Ovary (tissue), 9 donors: ENCODE measurements around the gene ZNF587. TPM values are rescaled to one million over a fixed set of nuclear protein-coding genes. Genes with fewer than 3 reads are reported as not detected.
"Not testable (repeated sequence)": the region's sequence is repeated elsewhere in the genome, so short reads cannot be mapped to it uniquely, and the experiment has no call there.

Experiments
- DNase-seq, 5 donors: peaks; one replicate each; pipeline ENCODE4 v3.0.0-alpha.2; 2019 to 2020
- H3K27ac ChIP-seq, 2 donors: fragments of 200-600 bp; one replicate each; pipeline versions ENCODE4 v1.5.1 to v1.8.0; 2019 to 2022
- H3K27me3 ChIP-seq: fragments of 200-600 bp; one replicate; pipeline ENCODE4 v1.8.0; 2022
- H3K36me3 ChIP-seq: fragments of 200-600 bp; sonication (generic); one replicate; pipeline ENCODE4 v1.5.1; 2019
- H3K4me1 ChIP-seq: one replicate; pipeline ENCODE4 v1.8.1; 2013; ENCODE audit warnings: mild to moderate bottlenecking, moderate library complexity; ENCODE audit not compliant: insufficient read depth
- H3K4me3 ChIP-seq: fragments of 200-600 bp; sonication (generic); one replicate; pipeline ENCODE4 v1.5.1; 2017
- H3K9me3 ChIP-seq, 2 donors: fragments of 200-600 bp in 1 of 2; sonication (generic) in 1 of 2; one replicate each; pipeline versions ENCODE4 v1.5.1 to v1.8.1; 2013 to 2019; ENCODE audit warnings: mild to moderate bottlenecking in 1 of 2, moderate library complexity in 1 of 2
- CTCF ChIP-seq, 3 donors: fragments of 450-650 bp in 2 of 3; fragments of 200-600 bp in 1 of 3; IDR thresholded peaks; one replicate each; pipeline versions ENCODE4 v1.5.1 to v1.8.0; 2016 to 2022; ENCODE audit warnings: antibody characterized with exemption in 3 of 3, mild to moderate bottlenecking in 1 of 3
- EP300 ChIP-seq: sonication (generic); formaldehyde crosslinking; IDR thresholded peaks from one replicate; pipeline ENCODE4 v1.6.1; 2017; ENCODE audit warnings: antibody characterized with exemption
- POLR2A ChIP-seq: fragments of 450-650 bp; IDR thresholded peaks from one replicate; pipeline ENCODE4 v1.6.1; 2017; ENCODE audit warnings: antibody characterized with exemption, mild to moderate bottlenecking, moderate library complexity
- whole genome bisulfite sequencing, 3 donors: extraction: QIAGEN DNeasy Blood & Tissue Kit in 1 of 3; methylation state at CpG; one replicate each; pipeline versions ENCODE4 v1.1.5 to v1.1.7; 2013 to 2017; 5-methylcytosine and 5-hydroxymethylcytosine counted together
- intact Hi-C, 4 donors: fragments of 100-400 bp; cut with DNase I; formaldehyde crosslinking; loops; one replicate each; pipeline versions ENCODE4 v1.11.0 to v1.15.1; 2022 to 2023
- polyA plus RNA-seq, 2 donors: library from polyadenylated mRNA; stranded (reverse); fragments of 200-250 nt in 1 of 2; fragments of 350-450 nt in 1 of 2; fragmentation: Illumina TruSeq in 1 of 2; extraction: RNeasy Lipid Tissue Mini Kit (QIAGEN cat#74804) in 1 of 2; gene quantifications; one replicate each; pipeline ENCODE4 v1.2.3, GENCODE V29; 2013 to 2014
- total RNA-seq, 7 donors: library from RNA; depleted of rRNA in 2 of 7; stranded (reverse); fragments of >200 nt in 2 of 7; fragmentation: NEBNext Ultra II Directional in 3 of 7; extraction: Animal tissue kit (Norgen Biotek cat#: 25700) in 3 of 7; gene quantifications; one replicate each; pipeline versions ENCODE4 v1.1.0 to v1.2.4, GENCODE V29; 2016 to 2023
- donor health status: DM: no; HTN: no; CAD: no; lungs with moderate emphysema.
- donor health status: DM: no; HTN: no; CAD: no.
- donor health status: Bipolar disorder and iron deficiency.
- donor health status: DM: yes; HTN: yes; CAD: no.
- donor health status: DM: no; HTN: no; CAD: no.
- donor health status: DM: yes; HTN: yes; CAD: no.

ZNF587 gene
- total and polyA plus RNA-seq, 9 donors = 12.3 to 41.6 (median 36.8) TPM

- no peak overlapping the region for H3K27ac ChIP-seq
- WGBS, 3 donors = 89 to 91% (median 89%) methylated on average over 6 of the region's 6 CpGs
- H3K27me3 ChIP-seq = no peaks in the 10 kb centered on the region
- no peaks in the 10 kb centered on the region for H3K36me3 ChIP-seq
- DNase-seq = no peak
- H3K4me3 ChIP-seq = no peak overlapping the region
- intact Hi-C loops = no loop called here
- TF ChIP-seq EP300 (no peak), POLR2A (no peak), CTCF (IDR thresholded peaks at IDR 0.05) (no peak)
- no peaks in the 10 kb centered on the region for H3K9me3 ChIP-seq
- peaks cover 6% of the 10 kb centered on the region for H3K4me1 ChIP-seq
Measured at GRCh38 chr19:57825511-57825910, 24.1 kb upstream of the ZNF587 start.

GRCh38 chr19:57829316-57829715 is 20.3 kb upstream of the ZNF587 start:
- Histone ChIP-seq H3K4me1 (peaks cover 6% of the 10 kb centered on the region), H3K9me3 (no peaks in the 10 kb centered on the region), H3K27ac (no peak overlapping the region), H3K36me3 (no peaks in the 10 kb centered on the region), H3K4me3 (no peak overlapping the region), H3K27me3 (no peaks in the 10 kb centered on the region)
- WGBS, 3 donors = 9 to 13% (median 11%) methylated on average over 5 of the region's 5 CpGs
- no peak for DNase-seq
- TF ChIP-seq EP300 = no peak
- no peak for TF ChIP-seq CTCF (IDR thresholded peaks at IDR 0.05)
- TF ChIP-seq POLR2A = no peak
- intact Hi-C loops = no loop called here

- Histone ChIP-seq H3K27ac (peak within 1 kb of the TSS in 1 of 2 donors; percentile 19), H3K4me1 (peaks cover 6% of the 10 kb centered on the region), H3K27me3 (no peaks in the 10 kb centered on the region), H3K4me3 (peak within 1 kb of the TSS; percentile 46), H3K9me3 (no peaks in the 10 kb centered on the region), H3K36me3 (no peaks in the 10 kb centered on the region)
- TF ChIP-seq CTCF (IDR thresholded peaks at IDR 0.05) (peak; percentile 22 to 58 (median 31)), EP300 (no peak), POLR2A (peak; percentile 19)
- intact Hi-C loops = no loop called here
- WGBS, 3 donors = 10 to 18% (median 17%) methylated on average over 22 of the region's 22 CpGs
- DNase-seq = peak; percentile 63 to 80 (median 77)
Measured at GRCh38 chr19:57830071-57830602, 19.5 kb upstream of the ZNF587 start, which contains the start of gene ZNF587B. Gene ZNF587B, plus strand, starts transcription at chr19:57830299. Its CDS starts 230 bp downstream, at chr19:57830529.

- H3K27me3 ChIP-seq, H3K4me3 ChIP-seq, H3K4me1 ChIP-seq, H3K9me3 ChIP-seq, DNase-seq, H3K36me3 ChIP-seq, intact Hi-C loops, H3K27ac ChIP-seq: not testable (repeated sequence)
- WGBS, 3 donors = 95 to 96% (median 96%) methylated on average over 5 of the region's 5 CpGs
Measured at GRCh38 chr19:57836991-57837390, 12.7 kb upstream of the ZNF587 start.

GRCh38 chr19:57838622-57839191 is 11.0 kb upstream of the ZNF587 start:
- H3K4me1 ChIP-seq, H3K27me3 ChIP-seq, H3K4me3 ChIP-seq, H3K27ac ChIP-seq, H3K9me3 ChIP-seq, DNase-seq, intact Hi-C loops, H3K36me3 ChIP-seq: not testable (repeated sequence)
- WGBS, 3 donors = 89 to 98% (median 95%) methylated on average over 4 to 5 of the region's 5 CpGs
